Endodermal cell (in vitro differentiated cells): Measurements from ENCODE around the gene PNMA1. TPM values are rescaled to one million over a fixed set of nuclear protein-coding genes. Genes with fewer than 3 reads are reported as not detected.

Experiments
- DNase-seq: peaks from one replicate; pipeline ENCODE4 v3.0.0-alpha.2; 2017
- H3K27ac ChIP-seq: 2 replicates; pipeline ENCODE4 v1.5.1; 2013; ENCODE audit warnings: mild to moderate bottlenecking, low read depth, low read length, moderate library complexity
- H3K27me3 ChIP-seq: 2 replicates; pipeline ENCODE4 v1.6.1; 2013; ENCODE audit warnings: mild to moderate bottlenecking, low read length, moderate library complexity; ENCODE audit not compliant: insufficient read depth, control insufficient read depth, poor library complexity, severe bottlenecking
- H3K36me3 ChIP-seq: 2 replicates; pipeline ENCODE4 v1.7.0; 2013; ENCODE audit warnings: mild to moderate bottlenecking, low read length, moderate library complexity; ENCODE audit not compliant: control insufficient read depth, insufficient read depth
- H3K4me1 ChIP-seq: one replicate; pipeline ENCODE4 v1.7.0; 2013; ENCODE audit warnings: low read length; ENCODE audit not compliant: control insufficient read depth, insufficient read depth
- H3K4me3 ChIP-seq: 2 replicates; pipeline ENCODE4 v1.5.1; 2013; ENCODE audit warnings: mild to moderate bottlenecking, low read length, moderate library complexity
- H3K9ac ChIP-seq: 2 replicates; pipeline ENCODE4 v1.6.1; 2013; ENCODE audit warnings: mild to moderate bottlenecking, low read length, moderate library complexity; ENCODE audit not compliant: poor library complexity, severe bottlenecking; ENCODE audit errors: extremely low read depth
- H3K9me3 ChIP-seq: 2 replicates; pipeline ENCODE4 v1.6.1; 2013; ENCODE audit warnings: mild to moderate bottlenecking, low read length, moderate library complexity; ENCODE audit not compliant: control insufficient read depth
- H3K27ac Mint-ChIP-seq: 2 replicates; pipeline ENCODE4 v1.8.0; 2020; ENCODE audit warnings: mixed read lengths
- H3K27me3 Mint-ChIP-seq: 2 replicates; pipeline ENCODE4 v1.8.0; 2021; ENCODE audit warnings: mild to moderate bottlenecking, mixed read lengths; ENCODE audit not compliant: insufficient read depth
- H3K36me3 Mint-ChIP-seq: 2 replicates; pipeline ENCODE4 v1.8.0; 2020; ENCODE audit warnings: low read depth, mixed read lengths
- H3K4me1 Mint-ChIP-seq: 2 replicates; pipeline ENCODE4 v1.8.0; 2020; ENCODE audit warnings: mixed read lengths
- H3K4me3 Mint-ChIP-seq: 2 replicates; pipeline ENCODE4 v1.8.0; 2020; ENCODE audit warnings: mild to moderate bottlenecking, moderate library complexity, mixed read lengths
- H3K9me3 Mint-ChIP-seq: 2 replicates; pipeline ENCODE4 v1.8.0; 2020; ENCODE audit warnings: mild to moderate bottlenecking, mixed read lengths
- CTCF ChIP-seq: fragments of 200-600 bp; sonication (generic); conservative IDR thresholded peaks from 2 replicates; pipeline ENCODE4 v1.5.0; 2021; ENCODE audit warnings: antibody characterized with exemption, mild to moderate bottlenecking
- WGBS, 2 experiments: methylation state at CpG; one replicate each; pipeline versions ENCODE4 v1.1.5 to v1.1.7; 2013; ENCODE audit warnings: missing lambda C conversion rate in 2 of 2, mixed read lengths in 1 of 2; ENCODE audit not compliant: insufficient coverage in 1 of 2, insufficient read length in 1 of 2; 5-methylcytosine and 5-hydroxymethylcytosine counted together
- total RNA-seq, 2 donors: library from RNA; stranded (reverse); fragmentation: NEBNext Ultra II Directional in 1 of 2; extraction: Animal tissue kit (Norgen Biotek cat#: 25700) in 1 of 2; gene quantifications; 2 replicates in 1 of 2; 3 replicates in 1 of 2; pipeline ENCODE4 v1.2.1, GENCODE V29; 2021

The PNMA1 gene
- total RNA-seq, 2 donors from 2014 or later = 66.9 to 70.4 TPM

DNA sequence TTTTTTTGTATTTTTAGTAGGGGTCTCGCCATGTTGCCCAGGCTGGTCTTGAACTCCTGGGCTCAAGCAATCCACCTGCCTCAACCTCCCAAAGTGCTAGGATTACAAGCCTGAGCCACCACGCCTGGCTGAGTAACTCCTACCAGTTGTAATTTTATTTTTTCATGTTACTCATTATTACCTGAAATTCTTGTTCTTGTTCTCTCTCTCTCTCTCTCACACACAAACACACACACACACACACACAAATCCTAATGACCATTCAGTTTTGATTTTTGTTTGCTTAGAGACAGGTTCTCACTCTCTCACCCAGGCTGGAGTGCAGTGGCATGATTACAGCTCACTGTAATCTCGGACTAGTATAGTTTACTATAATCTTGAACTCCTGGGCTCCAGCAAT, 39.2 kb downstream of the PNMA1 start:
- WGBS, 2 experiments = 95 to 100% methylated on average over 3 of the region's 3 CpGs
- H3K27ac Mint-ChIP-seq = no peak overlapping the region

GRCh38 chr14:73667854-73668253, 46.3 kb downstream of the PNMA1 start:
- no peak for DNase-seq
- H3K9me3 Mint-ChIP-seq = no peaks in the 10 kb centered on the region
- Histone ChIP-seq H3K9ac (no peak overlapping the region), H3K4me1 (no peaks in the 10 kb centered on the region), H3K4me3 (no peak overlapping the region), H3K27me3 (no peaks in the 10 kb centered on the region), H3K27ac (no peak overlapping the region), H3K36me3 (peaks cover 22% of the 10 kb centered on the region), H3K9me3 (no peaks in the 10 kb centered on the region)
- peaks cover 8% of the 10 kb centered on the region for H3K4me1 Mint-ChIP-seq
- no peak for TF ChIP-seq CTCF
- H3K27ac Mint-ChIP-seq = no peak overlapping the region
- WGBS, 2 experiments = 89 to 97% methylated on average over 3 of the region's 3 CpGs
- H3K27me3 Mint-ChIP-seq = no peaks in the 10 kb centered on the region
- no peak overlapping the region for H3K4me3 Mint-ChIP-seq
- peaks cover 11% of the 10 kb centered on the region for H3K36me3 Mint-ChIP-seq

More for the DNA sequence above, 39.2 kb downstream of the PNMA1 start:
- no peak overlapping the region for H3K9ac ChIP-seq
- Mint-ChIP-seq H3K36me3 (peaks cover 30% of the 10 kb centered on the region), H3K4me1 (no peaks in the 10 kb centered on the region), H3K9me3 (no peaks in the 10 kb centered on the region), H3K4me3 (no peak overlapping the region), H3K27me3 (no peaks in the 10 kb centered on the region)
- no peak overlapping the region for H3K27ac ChIP-seq
- no peak for TF ChIP-seq CTCF
- no peaks in the 10 kb centered on the region for H3K4me1 ChIP-seq
- DNase-seq = no peak
- H3K36me3 ChIP-seq = peaks cover 40% of the 10 kb centered on the region
- no peaks in the 10 kb centered on the region for H3K9me3 ChIP-seq
- H3K4me3 ChIP-seq = no peak overlapping the region
- no peaks in the 10 kb centered on the region for H3K27me3 ChIP-seq

DNA sequence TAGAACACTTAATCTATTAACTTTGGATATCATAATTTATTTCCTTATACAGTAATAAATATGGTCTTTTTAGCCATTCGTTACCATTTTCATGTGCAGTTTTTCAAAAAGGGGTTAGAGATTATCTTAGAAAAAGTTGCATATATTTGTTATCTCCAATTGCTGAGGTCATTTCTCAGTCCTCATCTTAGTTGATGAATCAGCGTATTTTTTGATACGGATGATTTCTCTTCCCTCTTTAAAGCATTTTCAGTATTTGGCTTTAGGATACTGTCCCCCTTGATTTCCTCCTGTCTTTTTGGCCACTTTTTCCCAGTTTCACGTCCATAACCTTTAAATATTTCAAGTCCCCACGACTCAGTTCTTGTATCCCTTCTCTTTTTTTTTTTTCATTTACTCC, 47.6 kb downstream of the PNMA1 start:
- Mint-ChIP-seq H3K4me3 (no peak overlapping the region), H3K36me3 (peaks cover 15% of the 10 kb centered on the region), H3K27ac (no peak overlapping the region), H3K27me3 (no peaks in the 10 kb centered on the region), H3K4me1 (peaks cover 11% of the 10 kb centered on the region), H3K9me3 (peaks cover 5% of the 10 kb centered on the region)
- TF ChIP-seq CTCF = no peak
- peaks cover 5% of the 10 kb centered on the region for H3K9me3 ChIP-seq
- no peak overlapping the region for H3K4me3 ChIP-seq
- H3K27ac ChIP-seq = no peak overlapping the region
- DNase-seq = no peak
- peaks cover 24% of the 10 kb centered on the region for H3K36me3 ChIP-seq
- H3K9ac ChIP-seq = no peak overlapping the region
- H3K27me3 ChIP-seq = no peaks in the 10 kb centered on the region
- 96 to 97% methylated on average over 5 of the region's 5 CpGs for WGBS, 2 experiments
- no peaks in the 10 kb centered on the region for H3K4me1 ChIP-seq
